ENCODE measurements around the gene STXBP1.

DNA sequence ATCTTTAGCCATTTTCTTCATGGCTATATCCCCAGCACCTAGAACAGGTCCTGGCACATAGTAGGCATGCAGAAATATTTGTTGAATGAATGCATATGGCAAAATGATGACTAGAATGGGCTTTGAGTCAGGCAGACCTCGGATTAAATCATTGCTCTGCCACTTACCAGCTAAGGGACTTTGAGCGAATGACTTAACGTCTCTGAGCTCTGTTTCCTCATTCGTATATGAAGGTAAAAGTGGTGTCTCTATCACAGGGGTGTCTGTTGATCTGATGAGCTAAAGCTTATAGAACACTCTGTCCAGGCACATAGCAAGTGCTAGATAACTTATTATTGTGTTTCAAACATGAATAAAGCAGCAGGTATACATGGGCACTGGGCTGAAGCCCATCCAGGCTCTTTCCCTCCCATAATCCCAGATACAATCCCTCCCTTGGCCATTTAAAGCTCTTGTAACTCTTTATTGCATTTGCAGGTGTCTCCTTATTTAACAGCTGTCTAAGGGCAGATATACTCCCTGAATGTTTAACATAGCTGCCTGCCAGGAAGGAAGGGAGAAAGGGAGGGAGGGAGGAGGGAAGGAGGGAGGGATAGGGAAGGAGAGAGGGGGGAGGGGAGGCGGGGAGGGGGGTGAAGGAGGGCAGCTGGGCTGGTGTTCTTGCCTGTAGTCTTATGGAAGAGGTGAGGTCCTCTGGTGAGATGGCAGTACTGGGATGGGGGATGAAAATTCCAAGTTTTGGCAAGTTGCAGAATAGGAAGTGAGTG is 23.2 kb upstream of the STXBP1 start:
- TF ChIP-seq, protein P1, sequence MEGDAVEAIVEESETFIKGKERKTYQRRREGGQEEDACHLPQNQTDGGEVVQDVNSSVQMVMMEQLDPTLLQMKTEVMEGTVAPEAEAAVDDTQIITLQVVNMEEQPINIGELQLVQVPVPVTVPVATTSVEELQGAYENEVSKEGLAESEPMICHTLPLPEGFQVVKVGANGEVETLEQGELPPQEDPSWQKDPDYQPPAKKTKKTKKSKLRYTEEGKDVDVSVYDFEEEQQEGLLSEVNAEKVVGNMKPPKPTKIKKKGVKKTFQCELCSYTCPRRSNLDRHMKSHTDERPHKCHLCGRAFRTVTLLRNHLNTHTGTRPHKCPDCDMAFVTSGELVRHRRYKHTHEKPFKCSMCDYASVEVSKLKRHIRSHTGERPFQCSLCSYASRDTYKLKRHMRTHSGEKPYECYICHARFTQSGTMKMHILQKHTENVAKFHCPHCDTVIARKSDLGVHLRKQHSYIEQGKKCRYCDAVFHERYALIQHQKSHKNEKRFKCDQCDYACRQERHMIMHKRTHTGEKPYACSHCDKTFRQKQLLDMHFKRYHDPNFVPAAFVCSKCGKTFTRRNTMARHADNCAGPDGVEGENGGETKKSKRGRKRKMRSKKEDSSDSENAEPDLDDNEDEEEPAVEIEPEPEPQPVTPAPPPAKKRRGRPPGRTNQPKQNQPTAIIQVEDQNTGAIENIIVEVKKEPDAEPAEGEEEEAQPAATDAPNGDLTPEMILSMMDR (tag by site-specific recombination; IDR thresholded peaks at IDR 0.05): no peak
- TF ChIP-seq GFI1B (tag by site-specific recombination; IDR thresholded peaks at IDR 0.05): no peak
- TF ChIP-seq ZNF623 (tag by site-specific recombination; IDR thresholded peaks at IDR 0.05): no peak
- no peak for TF ChIP-seq ZNF561 (tag by site-specific recombination; IDR thresholded peaks at IDR 0.05; ENCODE audit: borderline replicate concordance)
- TF ChIP-seq, protein P2, sequence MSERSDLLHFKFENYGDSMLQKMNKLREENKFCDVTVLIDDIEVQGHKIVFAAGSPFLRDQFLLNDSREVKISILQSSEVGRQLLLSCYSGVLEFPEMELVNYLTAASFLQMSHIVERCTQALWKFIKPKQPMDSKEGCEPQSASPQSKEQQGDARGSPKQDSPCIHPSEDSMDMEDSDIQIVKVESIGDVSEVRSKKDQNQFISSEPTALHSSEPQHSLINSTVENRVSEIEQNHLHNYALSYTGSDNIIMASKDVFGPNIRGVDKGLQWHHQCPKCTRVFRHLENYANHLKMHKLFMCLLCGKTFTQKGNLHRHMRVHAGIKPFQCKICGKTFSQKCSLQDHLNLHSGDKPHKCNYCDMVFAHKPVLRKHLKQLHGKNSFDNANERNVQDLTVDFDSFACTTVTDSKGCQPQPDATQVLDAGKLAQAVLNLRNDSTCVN (tag by site-specific recombination; optimal IDR thresholded peaks at IDR 0.05): no peak
- TF ChIP-seq MYNN (tag by site-specific recombination; IDR thresholded peaks at IDR 0.05; ENCODE audit: borderline replicate concordance): no peak
- TF ChIP-seq TCF7L2 (IDR thresholded peaks at IDR 0.05; ENCODE audit: borderline replicate concordance, low read depth, low read length): no peak
- no peak for TF ChIP-seq RBAK (tag by site-specific recombination; IDR thresholded peaks at IDR 0.05)
- TF ChIP-seq, protein P3, sequence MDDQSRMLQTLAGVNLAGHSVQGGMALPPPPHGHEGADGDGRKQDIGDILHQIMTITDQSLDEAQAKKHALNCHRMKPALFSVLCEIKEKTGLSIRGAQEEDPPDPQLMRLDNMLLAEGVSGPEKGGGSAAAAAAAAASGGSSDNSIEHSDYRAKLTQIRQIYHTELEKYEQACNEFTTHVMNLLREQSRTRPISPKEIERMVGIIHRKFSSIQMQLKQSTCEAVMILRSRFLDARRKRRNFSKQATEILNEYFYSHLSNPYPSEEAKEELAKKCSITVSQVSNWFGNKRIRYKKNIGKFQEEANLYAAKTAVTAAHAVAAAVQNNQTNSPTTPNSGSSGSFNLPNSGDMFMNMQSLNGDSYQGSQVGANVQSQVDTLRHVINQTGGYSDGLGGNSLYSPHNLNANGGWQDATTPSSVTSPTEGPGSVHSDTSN (CRISPR knock-in tag; IDR thresholded peaks at IDR 0.05): no peak
- TF ChIP-seq, protein P4, sequence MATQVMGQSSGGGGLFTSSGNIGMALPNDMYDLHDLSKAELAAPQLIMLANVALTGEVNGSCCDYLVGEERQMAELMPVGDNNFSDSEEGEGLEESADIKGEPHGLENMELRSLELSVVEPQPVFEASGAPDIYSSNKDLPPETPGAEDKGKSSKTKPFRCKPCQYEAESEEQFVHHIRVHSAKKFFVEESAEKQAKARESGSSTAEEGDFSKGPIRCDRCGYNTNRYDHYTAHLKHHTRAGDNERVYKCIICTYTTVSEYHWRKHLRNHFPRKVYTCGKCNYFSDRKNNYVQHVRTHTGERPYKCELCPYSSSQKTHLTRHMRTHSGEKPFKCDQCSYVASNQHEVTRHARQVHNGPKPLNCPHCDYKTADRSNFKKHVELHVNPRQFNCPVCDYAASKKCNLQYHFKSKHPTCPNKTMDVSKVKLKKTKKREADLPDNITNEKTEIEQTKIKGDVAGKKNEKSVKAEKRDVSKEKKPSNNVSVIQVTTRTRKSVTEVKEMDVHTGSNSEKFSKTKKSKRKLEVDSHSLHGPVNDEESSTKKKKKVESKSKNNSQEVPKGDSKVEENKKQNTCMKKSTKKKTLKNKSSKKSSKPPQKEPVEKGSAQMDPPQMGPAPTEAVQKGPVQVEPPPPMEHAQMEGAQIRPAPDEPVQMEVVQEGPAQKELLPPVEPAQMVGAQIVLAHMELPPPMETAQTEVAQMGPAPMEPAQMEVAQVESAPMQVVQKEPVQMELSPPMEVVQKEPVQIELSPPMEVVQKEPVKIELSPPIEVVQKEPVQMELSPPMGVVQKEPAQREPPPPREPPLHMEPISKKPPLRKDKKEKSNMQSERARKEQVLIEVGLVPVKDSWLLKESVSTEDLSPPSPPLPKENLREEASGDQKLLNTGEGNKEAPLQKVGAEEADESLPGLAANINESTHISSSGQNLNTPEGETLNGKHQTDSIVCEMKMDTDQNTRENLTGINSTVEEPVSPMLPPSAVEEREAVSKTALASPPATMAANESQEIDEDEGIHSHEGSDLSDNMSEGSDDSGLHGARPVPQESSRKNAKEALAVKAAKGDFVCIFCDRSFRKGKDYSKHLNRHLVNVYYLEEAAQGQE (tag by site-specific recombination; IDR thresholded peaks at IDR 0.05): no peak

Data from HEK293 (cell line).